Left lung (tissue), 10 donors: ENCODE measurements around the gene PTPRB. TPM values are rescaled to one million over a fixed set of nuclear protein-coding genes. Genes with fewer than 3 reads are reported as not detected.

Experiments
- ATAC-seq: fragments of 200-7000 bp; cut with Tn5 transposase; one replicate; pipeline ENCODE4 v1.9.1; 2020; ENCODE audit warnings: moderate library complexity
- DNase-seq, 4 donors: peaks; one replicate each; pipeline ENCODE4 v3.0.0-alpha.2; 2013 to 2020
- H3K27ac ChIP-seq, 2 donors: fragments of 200-600 bp; sonication (generic) in 1 of 2; one replicate each; pipeline versions ENCODE4 v1.5.0 to v1.8.0; 2020 to 2021
- H3K27me3 ChIP-seq, 2 donors: fragments of 200-600 bp; sonication (generic) in 1 of 2; one replicate each; pipeline versions ENCODE4 v1.5.0 to v1.8.0; 2020 to 2021
- H3K36me3 ChIP-seq, 2 donors: fragments of 200-600 bp; sonication (generic) in 1 of 2; one replicate each; pipeline versions ENCODE4 v1.5.0 to v1.8.0; 2020 to 2021
- H3K4me1 ChIP-seq, 2 donors: fragments of 200-600 bp; one replicate each; pipeline ENCODE4 v1.8.0; 2021
- H3K4me3 ChIP-seq, 2 donors: fragments of 200-600 bp; sonication (generic) in 1 of 2; one replicate each; pipeline versions ENCODE4 v1.5.0 to v1.8.0; 2020 to 2021; ENCODE audit warnings: mild to moderate bottlenecking in 1 of 2
- H3K9me3 ChIP-seq, 2 donors: fragments of 200-600 bp; sonication (generic) in 1 of 2; one replicate each; pipeline versions ENCODE4 v1.5.0 to v1.8.0; 2020 to 2021
- CTCF ChIP-seq, 2 donors: fragments of 200-600 bp; sonication (generic) in 1 of 2; IDR thresholded peaks; one replicate each; pipeline versions ENCODE4 v1.5.0 to v1.8.0; 2021; ENCODE audit warnings: antibody characterized with exemption in 2 of 2
- intact Hi-C, 2 donors: fragments of 100-400 bp; cut with DNase I; formaldehyde crosslinking; loops; one replicate each; pipeline versions ENCODE4 v1.11.2 to v1.14.2; 2022
- polyA plus RNA-seq, 6 donors: library from polyadenylated mRNA; unstranded; fragments of 120-200 nt; gene quantifications; one replicate each; pipeline ENCODE4 v1.2.1, GENCODE V29; 2013; ENCODE audit not compliant: insufficient read length in 6 of 6
- total RNA-seq, 2 donors: library from RNA; stranded (reverse); fragmentation: NEBNext Ultra II Directional; extraction: Animal tissue kit (Norgen Biotek cat#: 25700); gene quantifications; one replicate each; pipeline ENCODE4 v1.2.1, GENCODE V29; 2021
- donor health status: DM: no; HTN: yes; CAD: no.
- donor health status: DM: no; HTN: no; CAD: no.

Gene PTPRB
- total and polyA plus RNA-seq, 8 donors, result 34.6 to 83.2 (median 38.4) TPM

- intact Hi-C loops, result no loop called here
- TF ChIP-seq CTCF (IDR thresholded peaks at IDR 0.05), result no peak
Observed at GRCh38 chr12:70609739-70610491, 27.3 kb downstream of the PTPRB start.

GRCh38 chr12:70609203-70609602 lies 28.0 kb downstream of the PTPRB start:
- Histone ChIP-seq H3K27ac (peak overlapping the region; percentile 29 to 66), H3K4me1 (peaks cover 6 to 8% of the 10 kb centered on the region in 2 donors), H3K36me3 (no peaks in the 10 kb centered on the region), H3K9me3 (no peaks in the 10 kb centered on the region), H3K27me3 (peaks cover 0 to 50% of the 10 kb centered on the region in 2 donors), H3K4me3 (peak overlapping the region; percentile 37 to 39)
- TF ChIP-seq CTCF (IDR thresholded peaks at IDR 0.05), result no peak
- no peak for DNase-seq
- intact Hi-C loops, result no loop called here
- peak; percentile 29 for ATAC-seq

More at GRCh38 chr12:70609739-70610491, 27.3 kb downstream of the PTPRB start:
- H3K27me3 ChIP-seq, result peaks cover 0 to 50% of the 10 kb centered on the region in 2 donors
- no peaks in the 10 kb centered on the region for H3K36me3 ChIP-seq
- H3K27ac ChIP-seq, result peak overlapping the region; percentile 49 to 66
- H3K4me3 ChIP-seq, result peak overlapping the region; percentile 37 to 39
- peak; percentile 37 to 74 (median 46) for DNase-seq
- peak; percentile 90 for ATAC-seq
- H3K4me1 ChIP-seq, result peaks cover 6 to 8% of the 10 kb centered on the region in 2 donors
- H3K9me3 ChIP-seq, result no peaks in the 10 kb centered on the region

- no peak for ATAC-seq
- Histone ChIP-seq H3K27ac (peak overlapping the region in 1 of 2 donors; percentile 51), H3K4me3 (peak overlapping the region in 1 of 2 donors; percentile 39), H3K9me3 (no peaks in the 10 kb centered on the region), H3K27me3 (peaks cover 0 to 50% of the 10 kb centered on the region in 2 donors), H3K36me3 (no peaks in the 10 kb centered on the region), H3K4me1 (peaks cover 6 to 8% of the 10 kb centered on the region in 2 donors)
- no peak for TF ChIP-seq CTCF (IDR thresholded peaks at IDR 0.05)
- intact Hi-C loops, result no loop called here
- DNase-seq, result no peak
Observed at GRCh38 chr12:70608184-70608583, 29.0 kb downstream of the PTPRB start.

- Histone ChIP-seq H3K27me3 (peaks cover 0 to 50% of the 10 kb centered on the region in 2 donors), H3K36me3 (no peaks in the 10 kb centered on the region), H3K27ac (peak overlapping the region in 1 of 2 donors; percentile 51), H3K4me3 (peak overlapping the region; percentile 4 to 39), H3K9me3 (no peaks in the 10 kb centered on the region), H3K4me1 (peaks cover 6 to 8% of the 10 kb centered on the region in 2 donors)
- intact Hi-C loops, result no loop called here
- DNase-seq (no peak), ATAC-seq (no peak)
- no peak for TF ChIP-seq CTCF (IDR thresholded peaks at IDR 0.05)
Observed at GRCh38 chr12:70607107-70607506, 30.1 kb downstream of the PTPRB start.

GRCh38 chr12:70605976-70606375 lies 31.3 kb downstream of the PTPRB start:
- H3K9me3 ChIP-seq, result no peaks in the 10 kb centered on the region
- no peak for TF ChIP-seq CTCF (IDR thresholded peaks at IDR 0.05)
- intact Hi-C loops, result no loop called here
- H3K4me1 ChIP-seq, result peaks cover 6 to 8% of the 10 kb centered on the region in 2 donors
- no peak overlapping the region for H3K27ac ChIP-seq
- no peak for ATAC-seq
- H3K27me3 ChIP-seq, result peaks cover 0 to 42% of the 10 kb centered on the region in 2 donors
- no peak for DNase-seq
- peak overlapping the region in 1 of 2 donors; percentile 39 for H3K4me3 ChIP-seq
- no peaks in the 10 kb centered on the region for H3K36me3 ChIP-seq
